GM21619 (cell line): ENCODE measurements around the gene CD200.
"Not testable (repeated sequence)": the region's sequence is repeated elsewhere in the genome, so short reads cannot be mapped to it uniquely, and the experiment has no call there.

Experiments used
- ATAC-seq: cut with Tn5 transposase; IDR thresholded peaks from one replicate; pipeline ENCODE4 v1.9.1; 2021; ENCODE audit not compliant: unreplicated experiment

Gene CD200

DNA sequence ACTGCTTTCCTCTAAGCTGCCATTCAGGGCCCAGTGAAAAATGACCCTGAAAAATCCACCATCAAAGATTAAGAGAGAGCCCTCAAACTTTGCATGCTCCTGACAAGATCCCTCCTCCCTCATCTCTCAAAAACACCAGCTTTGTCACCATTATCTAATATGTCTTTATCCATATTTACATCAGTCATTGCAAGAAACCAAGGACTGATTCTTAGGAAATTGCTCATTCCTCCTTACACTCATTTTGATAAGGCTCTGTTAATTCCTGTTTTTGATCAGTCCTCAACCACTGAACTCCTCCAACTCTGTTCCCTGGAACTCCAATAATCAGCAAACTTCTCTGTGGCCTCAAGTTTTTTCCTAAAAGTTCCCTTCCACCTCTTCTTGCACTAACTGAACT lies 51.8 kb downstream of the CD200 start:
- ATAC-seq: no peak

DNA sequence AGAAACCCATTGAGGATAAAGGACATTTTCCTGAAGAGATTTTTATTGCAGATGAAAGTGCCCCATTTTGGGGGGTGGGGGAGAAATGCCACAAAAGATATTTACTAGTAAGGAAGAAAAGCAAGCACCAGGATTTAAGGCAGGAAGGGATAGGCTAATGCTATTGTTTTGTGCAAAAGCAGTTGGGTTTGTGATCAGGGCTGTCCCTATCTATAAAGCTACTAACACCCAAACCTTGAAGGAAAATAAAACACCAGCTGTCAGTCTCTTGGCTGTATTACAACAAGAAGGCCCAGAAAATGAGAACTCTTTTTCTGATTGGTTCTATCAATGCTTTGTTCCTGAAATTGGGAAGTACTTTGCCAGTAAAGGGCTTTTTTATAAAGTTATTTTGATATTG lies 56.0 kb downstream of the CD200 start:
- no peak for ATAC-seq

DNA sequence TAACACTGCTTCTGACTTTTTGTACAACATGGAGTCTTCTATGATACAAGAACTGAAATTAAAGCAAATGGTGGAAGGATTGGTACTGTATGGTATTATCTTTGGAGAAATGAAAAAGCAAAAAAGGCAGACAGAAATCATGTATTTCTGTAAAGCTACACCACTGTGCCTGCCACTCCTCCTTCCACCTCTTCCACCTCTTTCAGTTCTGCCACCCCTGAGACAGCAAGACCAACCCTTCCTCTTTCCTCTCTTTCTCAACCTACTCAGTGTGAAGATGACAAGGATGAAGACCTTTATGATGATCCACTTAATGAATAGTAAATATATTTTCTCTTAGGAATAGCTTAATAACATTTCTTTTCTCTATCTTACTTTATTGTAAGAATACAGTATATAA lies 57.0 kb downstream of the CD200 start:
- ATAC-seq: no peak

DNA sequence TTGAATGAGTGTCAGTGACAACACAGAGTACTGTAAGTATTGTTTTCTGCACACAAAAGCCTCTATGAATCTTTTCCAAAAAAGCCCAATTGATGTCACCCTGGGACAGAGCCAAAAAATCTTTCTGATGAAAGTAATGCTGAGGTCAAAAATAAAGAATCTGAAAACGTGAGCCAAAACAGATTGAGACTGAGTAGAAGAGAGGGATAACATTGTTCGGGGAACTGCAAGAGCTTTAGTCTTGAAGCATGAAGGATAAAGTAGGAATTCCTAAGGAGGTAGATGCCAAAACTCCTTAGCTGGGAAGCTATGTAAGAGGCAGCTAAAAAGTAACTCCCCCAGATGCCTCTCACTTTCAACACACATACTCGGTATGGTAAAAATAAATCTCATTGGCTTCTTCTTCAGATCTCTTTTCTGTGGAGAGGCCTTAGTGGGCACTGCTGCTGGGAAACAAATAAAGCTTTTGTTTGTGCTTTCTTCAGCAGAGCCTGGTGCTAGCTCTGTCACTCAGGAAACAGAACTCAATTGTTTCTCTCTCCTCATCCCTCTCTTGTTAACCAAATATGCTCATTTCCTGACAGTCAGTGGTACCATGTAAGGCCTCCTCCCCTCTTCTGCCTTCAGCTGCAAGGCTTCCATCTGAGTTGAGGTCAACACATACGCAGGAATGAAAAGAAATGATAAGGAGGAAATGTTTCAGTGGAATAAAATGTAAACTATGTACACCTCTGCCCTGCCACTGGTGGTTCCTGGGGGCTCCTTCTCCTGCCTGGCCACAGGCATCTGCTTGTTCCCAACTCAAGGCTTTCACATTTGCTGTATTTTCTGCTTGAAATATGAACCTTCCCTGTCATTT lies 58.1 kb downstream of the CD200 start:
- no peak for ATAC-seq

DNA sequence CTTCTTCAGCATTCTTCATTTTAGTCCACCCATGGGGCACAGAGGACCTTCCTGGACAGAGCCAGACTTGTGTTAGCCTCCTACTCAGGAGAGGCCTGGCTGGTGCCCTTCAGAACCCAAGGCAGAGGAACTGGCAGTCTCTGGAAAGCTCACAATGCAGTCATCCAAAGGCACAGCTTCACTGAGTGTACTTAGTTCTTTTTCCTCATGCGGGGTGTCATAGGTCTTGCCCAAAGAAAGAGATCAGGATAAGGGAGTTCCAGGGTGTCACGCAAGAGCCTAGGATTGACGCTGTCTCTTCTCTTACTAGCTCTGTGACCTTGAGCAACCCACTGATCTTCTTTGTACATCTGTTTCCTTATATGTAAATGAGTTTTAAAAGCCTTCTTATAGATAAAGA lies 58.7 kb downstream of the CD200 start:
- ATAC-seq: no peak

DNA sequence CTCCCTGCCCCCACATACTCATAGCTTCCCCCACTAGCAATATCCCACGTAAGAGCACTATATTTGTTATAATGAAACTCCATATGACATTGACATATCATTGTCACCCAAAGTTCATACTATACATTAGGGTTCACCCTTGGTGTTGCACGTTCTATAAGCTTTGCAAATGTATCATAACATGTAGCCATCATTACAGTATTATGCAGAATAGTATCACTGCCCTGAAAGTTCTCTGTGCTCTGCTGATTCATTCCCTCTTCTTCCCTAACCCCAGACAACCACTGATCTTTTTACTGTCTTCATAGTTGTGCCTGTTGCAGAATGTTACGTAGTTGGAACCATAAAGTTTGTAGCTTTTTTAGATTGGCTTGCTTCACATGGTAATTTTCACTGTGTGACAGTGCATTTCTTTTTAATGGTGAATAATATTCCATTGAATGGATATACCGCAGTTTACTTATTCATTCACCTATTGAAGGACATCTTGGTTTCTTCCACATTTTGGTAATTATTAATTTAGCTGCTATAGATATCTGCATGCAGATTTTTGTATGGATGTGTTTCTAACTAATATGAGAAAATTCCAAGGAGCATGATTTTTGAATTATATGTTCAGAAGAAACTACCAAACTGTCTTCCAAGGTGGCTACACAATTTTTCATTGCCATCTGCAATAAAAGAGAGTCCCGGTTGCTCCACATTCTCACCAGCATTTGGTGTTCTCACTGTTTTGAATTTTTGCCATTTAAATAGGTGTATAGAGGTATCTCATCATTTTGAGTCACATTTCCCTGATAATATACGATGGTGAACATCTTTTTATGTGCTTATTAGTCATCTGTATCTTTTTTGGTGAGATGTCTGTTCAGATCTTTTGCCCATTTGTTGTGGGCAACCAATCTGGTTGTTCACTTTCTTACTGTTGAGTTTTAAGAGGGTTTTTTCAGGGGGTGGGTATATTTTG lies 59.7 kb downstream of the CD200 start:
- ATAC-seq: no peak

DNA sequence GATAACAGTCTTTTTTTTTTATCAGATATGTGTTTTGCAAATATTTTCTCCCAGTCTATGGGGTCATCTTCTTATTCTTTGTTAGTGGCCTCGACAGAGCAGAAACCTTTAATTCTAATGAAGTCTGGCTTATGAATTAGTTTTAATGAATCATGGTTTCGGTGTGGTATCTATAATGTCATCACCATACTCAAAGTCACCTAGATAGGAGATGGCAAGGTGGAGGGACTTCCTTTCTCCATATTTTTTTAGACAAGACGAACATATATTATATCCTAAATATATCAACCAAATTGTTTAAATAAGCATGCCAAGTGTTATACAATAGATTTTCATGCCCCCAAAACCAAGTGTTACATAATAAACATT lies 60.4 kb downstream of the CD200 start:
- no peak for ATAC-seq

DNA sequence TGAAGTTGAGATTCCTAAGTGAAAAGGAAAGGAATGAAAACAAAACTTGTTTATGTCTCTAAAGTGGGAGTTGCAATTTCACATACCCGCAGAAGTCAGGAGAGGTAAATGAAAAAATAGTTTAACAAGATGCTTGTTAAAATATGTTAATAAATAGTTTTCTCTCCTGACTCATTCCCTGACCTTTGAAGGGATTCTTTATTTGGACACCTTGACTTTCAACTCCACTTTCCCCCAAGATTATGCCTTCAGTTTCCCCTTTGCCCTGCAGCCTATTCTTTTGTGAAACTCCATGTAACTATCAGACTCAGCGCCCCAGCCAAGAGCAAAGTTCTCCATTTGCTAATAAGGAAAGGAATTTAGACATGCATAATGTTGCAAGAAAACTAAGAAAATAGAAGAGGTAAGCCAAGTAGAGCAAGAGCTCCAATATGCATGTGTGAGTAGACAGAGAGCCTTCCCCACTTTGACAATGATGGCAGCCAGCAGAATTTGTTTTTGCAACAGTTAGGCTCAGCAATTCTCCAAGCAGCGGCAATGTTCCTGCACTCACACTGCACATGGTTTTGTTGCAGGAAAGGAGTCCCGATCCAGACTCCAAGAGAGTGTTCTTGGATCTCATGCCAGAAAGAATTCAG lies 61.2 kb downstream of the CD200 start:
- ATAC-seq: no peak

DNA sequence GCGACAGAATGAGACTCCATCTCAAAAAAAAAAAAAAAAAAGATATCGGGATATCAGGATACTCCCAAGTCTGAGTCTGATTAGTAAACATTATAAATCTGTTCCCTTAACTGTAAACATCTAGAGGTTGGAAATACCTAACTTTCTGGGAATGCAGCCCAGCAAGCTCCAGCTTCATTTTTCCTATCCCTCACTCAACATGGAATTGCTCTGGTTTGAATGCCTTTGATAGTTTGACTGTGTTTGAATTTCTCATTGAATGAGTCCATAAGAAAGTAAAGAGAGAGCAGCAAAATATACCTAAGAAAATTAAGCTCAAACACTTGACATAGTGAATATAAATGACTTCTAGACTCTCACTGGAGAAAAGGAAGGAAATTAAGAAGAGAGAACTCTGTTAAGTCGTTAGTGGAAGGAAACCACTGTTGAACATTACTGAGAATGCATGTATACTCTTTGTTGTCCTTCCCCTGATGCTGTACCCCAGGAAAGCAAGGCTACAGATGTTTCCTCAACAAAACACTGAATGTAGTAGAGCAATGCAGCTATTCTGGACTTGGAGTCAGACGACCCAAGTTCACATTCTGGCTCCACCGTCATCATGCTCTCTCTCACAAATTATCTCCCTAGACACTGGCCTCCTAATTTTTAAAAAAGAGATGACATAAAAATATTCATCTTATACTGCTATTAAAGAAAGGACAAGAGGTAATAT lies 62.4 kb downstream of the CD200 start:
- ATAC-seq: no peak

DNA sequence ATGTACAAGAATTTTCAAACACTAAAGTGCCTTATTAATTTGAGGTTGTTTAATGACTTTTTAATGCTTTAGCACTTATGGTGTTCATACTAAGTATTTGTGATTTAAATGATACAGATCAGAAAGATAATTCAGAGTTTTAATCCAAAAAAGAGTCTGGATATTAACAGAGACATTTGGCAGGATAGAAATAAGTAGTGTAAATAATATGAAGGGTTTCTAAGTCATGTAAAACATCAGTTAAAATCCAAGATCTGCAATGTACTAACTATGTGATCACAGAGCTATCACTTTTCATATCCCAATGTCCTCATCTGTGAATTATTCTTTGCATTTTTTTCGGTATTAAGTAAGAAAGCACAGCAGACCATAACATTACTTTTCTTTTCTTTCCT lies 62.9 kb downstream of the CD200 start:
- no peak for ATAC-seq

DNA sequence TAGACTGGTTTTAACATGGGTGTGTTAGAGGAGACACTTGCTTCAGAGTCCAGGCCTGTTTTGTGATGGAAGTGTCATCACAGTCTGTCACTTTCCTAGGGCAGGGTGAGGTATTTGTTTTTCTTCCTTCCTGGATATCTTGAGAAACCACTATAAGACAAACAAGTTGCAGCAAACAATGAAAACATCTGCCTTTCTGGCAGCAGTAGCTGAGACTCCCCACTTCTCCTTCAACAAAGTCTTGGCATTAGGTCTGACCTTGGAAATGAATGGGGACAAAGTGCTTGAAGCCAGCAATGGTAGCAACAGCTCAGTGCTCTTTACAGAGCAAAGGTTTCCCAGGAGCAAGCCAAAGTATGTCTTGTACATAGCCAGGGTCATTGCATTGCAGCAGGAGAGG lies 64.6 kb downstream of the CD200 start:
- no peak for ATAC-seq

DNA sequence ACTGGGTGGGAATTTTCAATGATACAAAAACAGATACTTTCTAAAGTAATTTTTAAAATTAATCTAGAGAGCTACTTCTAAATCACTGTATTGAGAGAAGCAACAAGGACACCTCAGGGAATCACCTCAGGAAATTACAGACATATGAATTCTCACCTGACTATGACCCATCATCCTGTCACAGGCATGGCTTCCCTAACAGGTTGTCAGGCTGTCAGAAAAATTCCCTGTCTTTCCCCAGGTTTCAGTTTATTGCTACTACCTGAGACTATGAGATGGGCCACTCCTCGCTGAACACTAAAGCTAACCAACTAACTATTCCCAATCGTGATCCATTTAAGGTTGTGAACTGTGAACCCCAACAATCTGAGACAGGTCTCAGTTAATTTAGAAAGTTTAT lies 66.1 kb downstream of the CD200 start:
- ATAC-seq: no peak

DNA sequence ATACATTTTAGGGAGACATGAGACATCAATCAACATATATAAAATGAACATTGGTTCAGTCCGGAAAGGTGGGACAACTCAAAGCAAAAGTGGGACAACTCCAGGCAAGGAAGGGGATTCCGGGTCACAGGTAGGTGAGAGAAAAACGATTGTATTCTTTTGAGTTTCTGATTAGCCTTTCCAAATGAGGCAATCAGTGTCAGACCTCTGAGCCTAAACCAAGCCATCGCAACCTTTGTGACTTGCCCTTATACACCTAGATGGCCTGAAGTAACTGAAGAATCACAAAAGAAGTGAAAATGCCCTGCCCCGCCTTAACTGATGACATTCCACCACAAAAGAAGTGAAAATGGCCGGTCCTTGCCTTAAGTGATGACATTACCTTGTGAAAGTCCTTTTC lies 66.6 kb downstream of the CD200 start:
- ATAC-seq: not testable (repeated sequence)

DNA sequence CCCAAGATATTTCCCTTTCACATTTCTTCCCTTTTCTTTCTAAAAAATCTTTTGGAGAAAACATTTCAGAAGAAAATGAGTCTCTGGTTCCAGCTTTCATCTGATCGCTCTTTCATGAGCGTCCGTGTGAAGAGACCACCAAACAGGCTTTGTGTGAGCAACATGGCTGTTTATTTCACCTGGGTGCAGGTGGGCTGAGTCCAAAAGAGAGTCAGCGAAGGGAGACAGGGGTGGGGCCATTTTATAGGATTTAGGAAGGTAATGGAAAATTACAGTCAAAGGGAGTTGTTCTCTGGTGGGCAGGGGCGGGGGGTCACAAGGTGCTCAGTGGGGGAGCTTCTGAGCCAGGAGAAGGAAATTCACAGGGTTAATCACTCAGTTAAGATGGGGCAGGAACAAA lies 67.4 kb downstream of the CD200 start:
- ATAC-seq: not testable (repeated sequence)

DNA sequence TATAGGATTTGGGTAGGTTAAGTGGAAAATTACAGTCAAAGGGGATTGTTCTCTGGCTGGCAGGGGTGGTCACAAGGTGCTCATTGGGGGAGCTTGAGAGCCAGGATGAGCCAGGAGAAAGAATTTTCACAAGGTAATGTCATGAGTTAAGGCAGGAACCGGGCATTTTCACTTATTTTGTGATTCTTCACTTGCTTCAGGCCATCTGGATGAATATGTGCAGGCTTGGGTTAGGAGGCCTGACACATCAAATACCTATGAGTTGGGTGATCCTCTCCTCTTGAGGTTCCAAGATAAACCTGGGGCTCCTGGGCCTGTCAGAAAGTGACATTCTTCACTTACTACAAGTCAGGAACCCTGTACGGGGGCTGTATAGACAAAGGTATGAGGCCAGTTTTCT lies 68.7 kb downstream of the CD200 start:
- no peak for ATAC-seq

DNA sequence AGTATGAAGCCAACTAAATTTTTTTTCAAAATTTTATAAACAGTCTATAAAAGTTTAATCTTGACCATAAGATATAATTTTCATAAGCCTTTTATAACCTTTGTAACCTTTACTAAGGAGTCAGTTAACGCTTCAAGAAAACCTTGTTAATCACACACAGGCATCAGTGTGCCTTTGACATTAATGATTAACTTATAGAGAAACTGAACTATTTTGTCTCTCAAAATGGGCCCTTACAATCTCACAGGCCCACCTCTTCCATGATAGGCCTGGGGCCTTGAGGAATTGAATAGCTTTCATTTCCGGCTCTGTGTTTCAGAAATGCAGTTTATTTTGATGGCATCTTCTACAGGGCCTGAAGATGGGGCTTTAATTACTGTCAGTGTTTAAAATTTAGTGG lies 70.1 kb downstream of the CD200 start:
- ATAC-seq: no peak

DNA sequence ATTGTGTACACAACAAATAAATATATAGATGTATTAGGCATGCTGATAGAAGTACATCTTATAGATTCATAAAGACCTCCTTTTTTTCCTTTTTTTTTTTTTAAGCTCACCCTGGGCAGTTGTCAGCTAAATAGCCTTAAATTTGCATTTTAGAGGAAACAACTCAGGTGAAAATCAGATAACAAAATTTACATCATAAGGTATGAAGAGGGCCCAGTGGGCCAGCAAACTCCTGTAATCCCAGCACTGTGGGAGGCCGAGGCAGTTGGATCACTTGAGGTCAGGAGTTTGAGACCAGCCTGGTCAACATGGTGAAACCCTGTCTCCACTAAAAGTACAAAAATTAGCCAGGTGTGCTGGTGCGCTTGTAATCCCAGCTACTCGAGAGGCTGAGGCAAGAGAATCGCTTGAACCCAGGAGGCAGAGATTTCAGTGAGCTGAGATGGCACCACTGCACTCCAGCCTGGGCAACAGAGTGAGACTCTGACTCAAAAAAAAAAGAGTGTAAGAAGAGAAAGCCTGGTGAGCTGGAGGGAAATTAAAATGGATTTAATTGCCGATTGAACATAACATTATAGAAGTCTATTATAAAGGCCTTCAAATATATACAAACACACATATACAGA lies 72.1 kb downstream of the CD200 start:
- not testable (repeated sequence) for ATAC-seq

DNA sequence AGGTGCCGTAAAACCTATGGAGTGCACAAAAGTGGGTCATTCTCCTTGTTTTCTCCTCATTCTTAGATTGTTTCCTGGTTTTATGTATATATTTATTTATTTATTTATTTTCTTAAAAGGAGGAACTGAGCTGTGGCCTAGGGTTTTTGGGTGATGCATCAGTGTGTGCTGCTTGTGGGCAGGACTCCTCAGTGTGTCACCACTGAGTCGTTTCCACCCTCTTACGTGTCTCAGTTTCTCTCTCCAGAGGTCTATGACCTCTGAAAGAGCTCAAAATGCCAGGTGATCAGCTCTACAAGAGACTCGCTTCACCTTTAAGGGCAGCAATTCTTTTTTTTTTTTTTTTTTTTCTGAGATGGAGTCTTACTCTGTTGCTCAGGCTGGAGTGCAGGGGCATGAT lies 72.9 kb downstream of the CD200 start:
- peak; percentile 46 for ATAC-seq

DNA sequence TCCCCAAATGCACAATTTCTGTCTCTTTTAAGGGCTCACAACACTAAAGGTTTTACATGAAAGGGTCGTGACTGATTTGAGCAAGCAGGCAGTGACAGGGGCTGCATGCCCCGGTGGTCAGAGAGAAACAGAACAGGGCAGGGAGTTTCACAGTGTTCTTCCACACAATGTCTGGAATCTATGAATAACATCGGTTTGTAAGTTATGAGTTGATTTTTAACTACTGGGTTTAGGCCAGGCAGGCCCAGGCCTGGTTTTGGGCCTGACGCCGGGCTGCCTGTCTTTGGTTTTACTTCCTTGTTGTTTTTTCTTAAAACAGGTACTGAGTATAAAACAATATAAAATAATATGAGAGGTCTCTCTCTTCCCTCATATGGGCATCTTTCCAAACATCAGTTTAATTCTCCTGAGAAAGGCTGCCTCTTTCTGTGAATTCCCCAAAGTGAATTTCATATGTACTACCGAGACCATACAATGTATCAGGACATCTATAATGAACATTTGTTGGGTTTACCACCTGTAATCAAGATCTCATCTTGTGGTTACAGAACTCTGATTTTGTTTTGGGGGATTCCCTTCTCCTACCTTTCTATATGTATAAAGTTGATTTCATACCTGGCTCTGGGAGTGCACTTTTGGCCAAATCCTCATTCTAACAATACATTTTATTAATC lies 74.4 kb downstream of the CD200 start:
- no peak for ATAC-seq
